CD4-positive, alpha-beta T cell (primary cell): ENCODE measurements around the gene SHISA9. TPM values are rescaled to one million over a fixed set of nuclear protein-coding genes. Genes with fewer than 3 reads are reported as not detected.

ENCODE experiments used
- ATAC-seq: fragments of 200-7000 bp; cut with Tn5 transposase; one replicate; pipeline ENCODE4 v1.10.0; 2022; ENCODE audit warnings: mild to moderate bottlenecking; ENCODE audit not compliant: poor library complexity
- CTCF ChIA-PET: fragments of 350-600 bp; sonication (Branson Sonifier 250); formaldehyde crosslinking; loops from one replicate; lab custom pipeline; 2021; ENCODE audit warnings: antibody characterized with exemption, inconsistent platforms; lab: Charles Lee
- POLR2A ChIA-PET: fragments of 350-600 bp; sonication (Branson Sonifier 250); formaldehyde crosslinking; loops from one replicate; lab custom pipeline; 2021; ENCODE audit warnings: antibody characterized with exemption, inconsistent platforms; lab: Charles Lee
- DNase-seq, 14 experiments: peaks; one replicate each; pipeline ENCODE4 v3.0.0-alpha.2; 2013 to 2020; ENCODE audit warnings: mixed read lengths in 2 of 14
- H3K27ac ChIP-seq, 2 donors: one replicate each; pipeline versions ENCODE4 v1.5.1 to v1.7.0; 2013; ENCODE audit warnings: low read length in 2 of 2, low read depth in 1 of 2, mild to moderate bottlenecking in 1 of 2
- H3K27me3 ChIP-seq, 2 experiments: 1 replicate in 1 of 2; 2 replicates in 1 of 2; pipeline versions ENCODE4 v1.6.1 to v1.7.0; 2013; ENCODE audit warnings: low read length in 2 of 2, control low read depth in 1 of 2, mild to moderate bottlenecking in 1 of 2, moderate library complexity in 1 of 2; ENCODE audit not compliant: insufficient read depth in 2 of 2, control insufficient read depth in 1 of 2
- H3K36me3 ChIP-seq: one replicate; pipeline ENCODE4 v1.6.1; 2013; ENCODE audit warnings: low read length, control low read depth; ENCODE audit not compliant: insufficient read depth
- H3K4me1 ChIP-seq: one replicate; pipeline ENCODE4 v1.6.1; 2013; ENCODE audit warnings: low read length, control low read depth; ENCODE audit not compliant: insufficient read depth
- H3K4me3 ChIP-seq: one replicate; pipeline ENCODE4 v1.5.1; 2013; ENCODE audit warnings: mild to moderate bottlenecking, low read length, moderate library complexity
- H3K9me3 ChIP-seq, 2 experiments: 1 replicate in 1 of 2; 2 replicates in 1 of 2; pipeline versions ENCODE4 v1.6.1 to v1.7.0; 2013; ENCODE audit warnings: low read length in 2 of 2, mild to moderate bottlenecking in 2 of 2, control low read depth in 1 of 2, moderate library complexity in 1 of 2; ENCODE audit not compliant: control insufficient read depth in 1 of 2, insufficient read depth in 1 of 2
- H3K27ac Mint-ChIP-seq: one replicate; pipeline ENCODE4 v1.8.0; 2020; ENCODE audit warnings: mixed read lengths
- H3K27me3 Mint-ChIP-seq: one replicate; pipeline ENCODE4 v1.8.0; 2021; ENCODE audit warnings: mixed read lengths
- H3K36me3 Mint-ChIP-seq: one replicate; pipeline ENCODE4 v1.8.0; 2021; ENCODE audit warnings: low read depth, mixed read lengths
- H3K4me1 Mint-ChIP-seq: one replicate; pipeline ENCODE4 v1.8.0; 2021; ENCODE audit warnings: low read depth, mixed read lengths
- H3K4me3 Mint-ChIP-seq: one replicate; pipeline ENCODE4 v1.8.0; 2020; ENCODE audit warnings: mild to moderate bottlenecking, mixed read lengths
- H3K9me3 Mint-ChIP-seq: one replicate; pipeline ENCODE4 v1.8.0; 2020; ENCODE audit warnings: mixed read lengths
- intact Hi-C, 2 experiments: fragments of 100-400 bp; cut with DNase I in 1 of 2; cut with micrococcal nuclease in 1 of 2; formaldehyde crosslinking; loops; one replicate each; pipeline versions ENCODE4 v1.15.1 to v1.9.0; 2023 to 2025; cut with DNase I, micrococcal nuclease
- total RNA-seq, 174 experiments: library from RNA in 2 of 174; stranded (reverse) in 2 of 174; gene quantifications; one replicate each; pipeline ENCODE4 v1.2.3 and lab custom pipeline; 2021 to 2026
- TF ChIP-seq, protein P1 (sequence below): fragments of 200-600 bp; IDR thresholded peaks from one replicate; pipeline ENCODE4 v1.8.0; 2022; ENCODE audit warnings: antibody characterized with exemption, mild to moderate bottlenecking

The SHISA9 gene
- total RNA-seq, 2 experiments from 2014 or later: not detected

DNA sequence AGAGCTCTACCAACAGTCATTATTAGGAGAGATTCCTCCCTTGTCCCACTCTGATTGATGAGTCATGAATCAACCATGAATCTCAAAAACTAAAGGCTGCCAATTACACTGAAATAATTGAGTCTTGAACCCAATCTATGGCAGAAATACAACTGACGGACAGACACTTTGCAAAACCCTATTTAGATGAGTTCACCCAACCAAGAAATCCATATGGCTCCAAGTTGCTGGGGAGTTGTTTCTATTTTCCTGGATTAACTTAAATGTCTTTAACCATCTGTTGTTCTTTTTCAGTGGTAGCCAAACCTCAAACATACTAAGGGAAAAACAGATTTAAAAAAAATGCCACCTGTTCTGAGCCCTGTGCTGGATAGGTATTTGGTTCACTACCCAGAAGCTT lies 151.0 kb downstream of the SHISA9 start:
- TF ChIP-seq, protein P1, sequence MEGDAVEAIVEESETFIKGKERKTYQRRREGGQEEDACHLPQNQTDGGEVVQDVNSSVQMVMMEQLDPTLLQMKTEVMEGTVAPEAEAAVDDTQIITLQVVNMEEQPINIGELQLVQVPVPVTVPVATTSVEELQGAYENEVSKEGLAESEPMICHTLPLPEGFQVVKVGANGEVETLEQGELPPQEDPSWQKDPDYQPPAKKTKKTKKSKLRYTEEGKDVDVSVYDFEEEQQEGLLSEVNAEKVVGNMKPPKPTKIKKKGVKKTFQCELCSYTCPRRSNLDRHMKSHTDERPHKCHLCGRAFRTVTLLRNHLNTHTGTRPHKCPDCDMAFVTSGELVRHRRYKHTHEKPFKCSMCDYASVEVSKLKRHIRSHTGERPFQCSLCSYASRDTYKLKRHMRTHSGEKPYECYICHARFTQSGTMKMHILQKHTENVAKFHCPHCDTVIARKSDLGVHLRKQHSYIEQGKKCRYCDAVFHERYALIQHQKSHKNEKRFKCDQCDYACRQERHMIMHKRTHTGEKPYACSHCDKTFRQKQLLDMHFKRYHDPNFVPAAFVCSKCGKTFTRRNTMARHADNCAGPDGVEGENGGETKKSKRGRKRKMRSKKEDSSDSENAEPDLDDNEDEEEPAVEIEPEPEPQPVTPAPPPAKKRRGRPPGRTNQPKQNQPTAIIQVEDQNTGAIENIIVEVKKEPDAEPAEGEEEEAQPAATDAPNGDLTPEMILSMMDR: no peak
- no peak overlapping the region for H3K27ac Mint-ChIP-seq
- H3K4me1 Mint-ChIP-seq: no peaks in the 10 kb centered on the region
- H3K9me3 Mint-ChIP-seq: peaks cover 4% of the 10 kb centered on the region
- Histone ChIP-seq H3K27me3 (no peaks in the 10 kb centered on the region), H3K4me1 (no peaks in the 10 kb centered on the region), H3K36me3 (no peaks in the 10 kb centered on the region), H3K27ac (no peak overlapping the region), H3K9me3 (peaks cover 4% of the 10 kb centered on the region in 2 experiments), H3K4me3 (no peak overlapping the region)
- H3K27me3 Mint-ChIP-seq: no peaks in the 10 kb centered on the region
- no peaks in the 10 kb centered on the region for H3K36me3 Mint-ChIP-seq
- intact Hi-C loops: no loop called here
- no peak for DNase-seq
- ChIA-PET CTCF (no interaction called here), POLR2A (no interaction called here)
- ATAC-seq: no peak
- H3K4me3 Mint-ChIP-seq: no peak overlapping the region

DNA sequence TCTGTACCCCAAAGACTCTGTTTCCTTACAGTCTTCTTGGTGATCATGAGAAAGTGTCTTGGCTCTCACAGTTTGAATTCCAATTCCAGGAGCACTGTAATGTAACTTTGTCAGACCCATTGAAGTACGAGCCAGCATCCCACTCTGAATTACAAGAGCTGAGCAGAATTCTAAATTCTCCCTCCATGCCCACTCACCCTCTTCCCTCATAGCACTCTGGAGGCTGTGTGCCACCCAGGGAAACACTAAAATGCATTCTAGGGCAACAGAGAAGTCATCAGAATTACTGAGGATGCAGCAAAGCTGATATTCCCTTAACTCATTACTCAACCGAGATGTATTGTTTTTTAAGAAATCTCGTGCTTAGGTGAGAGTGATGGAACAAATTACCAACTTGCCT lies 154.1 kb downstream of the SHISA9 start:
- H3K36me3 ChIP-seq: no peaks in the 10 kb centered on the region
- ATAC-seq (no peak), DNase-seq (no peak)
- H3K4me1 Mint-ChIP-seq: no peaks in the 10 kb centered on the region
- intact Hi-C loops: no loop called here
- no peaks in the 10 kb centered on the region for H3K36me3 Mint-ChIP-seq
- peaks cover 4% of the 10 kb centered on the region for H3K9me3 Mint-ChIP-seq
- no peak overlapping the region for H3K27ac ChIP-seq
- H3K4me1 ChIP-seq: no peaks in the 10 kb centered on the region
- POLR2A ChIA-PET: no interaction called here
- H3K9me3 ChIP-seq: peaks cover 0 to 4% of the 10 kb centered on the region in 2 experiments
- no peak overlapping the region for H3K27ac Mint-ChIP-seq
- TF ChIP-seq, protein P1: no peak
- no peak overlapping the region for H3K4me3 Mint-ChIP-seq
- H3K27me3 ChIP-seq: no peaks in the 10 kb centered on the region
- H3K27me3 Mint-ChIP-seq: no peaks in the 10 kb centered on the region
- CTCF ChIA-PET: no interaction called here
- no peak overlapping the region for H3K4me3 ChIP-seq

DNA sequence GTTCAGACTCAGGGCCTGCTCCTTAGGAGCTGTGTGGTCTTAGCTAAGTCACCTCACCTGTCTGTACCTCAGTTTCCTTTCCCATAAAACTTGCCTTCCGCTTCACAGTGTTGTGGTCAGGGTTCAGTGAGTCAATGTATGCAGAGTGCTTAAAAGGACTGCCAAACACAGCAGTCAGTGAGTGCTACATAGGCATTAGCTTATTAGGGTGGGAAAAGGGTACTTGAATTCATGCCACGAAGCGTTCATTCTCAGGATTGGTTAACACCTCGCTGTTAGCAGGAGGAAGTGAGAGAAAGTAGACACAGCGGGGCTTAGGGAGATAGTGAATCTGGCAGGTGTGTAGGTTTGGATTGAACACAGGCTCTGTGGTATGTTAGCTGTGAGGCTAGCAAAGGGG lies 155.2 kb downstream of the SHISA9 start:
- ChIA-PET CTCF (no interaction called here), POLR2A (no interaction called here)
- intact Hi-C loops: no loop called here

More for the DNA sequence above, 155.2 kb downstream of the SHISA9 start:
- Histone ChIP-seq H3K9me3 (peaks cover 0 to 4% of the 10 kb centered on the region in 2 experiments), H3K4me3 (no peak overlapping the region), H3K27ac (no peak overlapping the region), H3K27me3 (no peaks in the 10 kb centered on the region), H3K4me1 (no peaks in the 10 kb centered on the region), H3K36me3 (no peaks in the 10 kb centered on the region)
- Mint-ChIP-seq H3K27ac (no peak overlapping the region), H3K9me3 (peaks cover 4% of the 10 kb centered on the region), H3K4me1 (no peaks in the 10 kb centered on the region), H3K36me3 (no peaks in the 10 kb centered on the region), H3K4me3 (no peak overlapping the region), H3K27me3 (no peaks in the 10 kb centered on the region)
- no peak for DNase-seq
- TF ChIP-seq, protein P1: no peak
- ATAC-seq: no peak
